A673 (cell line): ENCODE data around the gene STX18. TPM values are rescaled to one million over a fixed set of nuclear protein-coding genes. Genes with fewer than 3 reads are reported as not detected.

Experiments used
- BruUV-seq: library from RNA; stranded (reverse); fragments of 400-500 nt; replicated peaks from 2 replicates; lab custom pipeline; 2021; lab: Mats Ljungman, UMichigan
- CTCF ChIA-PET: fragments of 300-600 bp; sonication (Branson Sonifier 250); formaldehyde crosslinking; loops from one replicate; lab custom pipeline; 2022; ENCODE audit warnings: antibody characterized with exemption; lab: Charles Lee
- POLR2A ChIA-PET: fragments of 300-600 bp; sonication (Branson Sonifier 250); formaldehyde crosslinking; loops from one replicate; lab custom pipeline; 2022; ENCODE audit warnings: antibody characterized with exemption; ENCODE audit not compliant: low non-redundant PET; lab: Charles Lee
- DNase-seq: peaks from one replicate; pipeline ENCODE4 v3.0.0-alpha.2; 2015; ENCODE audit warnings: low spot score
- H3K27ac ChIP-seq: fragments of 200-600 bp; sonication (generic); 2 replicates; pipeline ENCODE4 v1.5.1; 2016; ENCODE audit warnings: mixed run types, low read depth, mild to moderate bottlenecking, mixed read lengths, antibody characterized with exemption, low read length; ENCODE audit not compliant: poor library complexity, severe bottlenecking
- H3K27me3 ChIP-seq: fragments of 200-600 bp; sonication (generic); replicated peaks from 2 replicates; pipeline ENCODE4 v1.6.1; 2017; ENCODE audit warnings: mixed run types, low read depth, mild to moderate bottlenecking, mixed read lengths, antibody characterized with exemption, low read length; ENCODE audit not compliant: insufficient read depth, poor library complexity
- H3K36me3 ChIP-seq: fragments of 200-600 bp; sonication (generic); 2 replicates; pipeline ENCODE4 v1.6.1; 2016; ENCODE audit warnings: mixed run types, mild to moderate bottlenecking, mixed read lengths, antibody characterized with exemption, low read length; ENCODE audit not compliant: insufficient read depth, poor library complexity, severe bottlenecking
- H3K4me1 ChIP-seq: fragments of 200-600 bp; sonication (generic); 2 replicates; pipeline ENCODE4 v1.6.1; 2017; ENCODE audit warnings: mixed run types, mild to moderate bottlenecking, mixed read lengths, antibody characterized with exemption, low read length; ENCODE audit not compliant: insufficient read depth, poor library complexity, severe bottlenecking
- H3K4me3 ChIP-seq: fragments of 200-600 bp; sonication (generic); 2 replicates; pipeline ENCODE4 v1.5.1; 2016; ENCODE audit warnings: low read depth, mixed run types, mild to moderate bottlenecking, mixed read lengths, low read length; ENCODE audit not compliant: poor library complexity, severe bottlenecking
- H3K9me3 ChIP-seq: fragments of 200-600 bp; sonication (generic); 2 replicates; pipeline ENCODE4 v1.6.1; 2016; ENCODE audit warnings: mixed run types, low read depth, mild to moderate bottlenecking, mixed read lengths, antibody characterized with exemption, low read length; ENCODE audit not compliant: poor library complexity, severe bottlenecking
- CTCF ChIP-seq: fragments of 300-800, 200-600 bp; sonication (generic); conservative IDR thresholded peaks from 2 replicates; pipeline ENCODE4 v1.5.1; 2017; ENCODE audit warnings: low read depth, mild to moderate bottlenecking, antibody characterized with exemption, low read length, moderate library complexity, mixed read lengths
- EZH2 ChIP-seq: fragments of 200-600 bp; sonication (generic); IDR thresholded peaks from 2 replicates; pipeline ENCODE4 v1.6.1; 2017; ENCODE audit warnings: borderline replicate concordance, low read depth, mild to moderate bottlenecking, mixed read lengths, antibody characterized with exemption, low read length; ENCODE audit not compliant: poor library complexity, severe bottlenecking
- intact Hi-C: fragments of 100-400 bp; cut with micrococcal nuclease; formaldehyde crosslinking; loops from one replicate; pipeline ENCODE4 v1.10.0; 2022; ENCODE audit not compliant: unreplicated experiment
- total RNA-seq: library from RNA; stranded (reverse); gene quantifications from 2 replicates; pipeline ENCODE4 v1.2.3, GENCODE V29; 2021

STX18 gene
- total RNA-seq, 1 experiment from 2014 or later: 34.3 TPM

- Histone ChIP-seq H3K27ac (no peak overlapping the region), H3K9me3 (no peaks in the 10 kb centered on the region), H3K36me3 (no peaks in the 10 kb centered on the region), H3K4me1 (no peaks in the 10 kb centered on the region), H3K4me3 (no peak overlapping the region), H3K27me3 (no peaks in the 10 kb centered on the region)
- TF ChIP-seq CTCF (no peak), EZH2 (no peak)
- ChIA-PET CTCF (no interaction called here), POLR2A (no interaction called here)
- no peak for DNase-seq
- BruUV-seq: no TSS peak
- intact Hi-C loops: no loop called here
These were observed 17.7 kb upstream of the STX18 start for GRCh38 chr4:4559596-4559995.

- Histone ChIP-seq H3K4me3 (no peak overlapping the region), H3K27me3 (no peaks in the 10 kb centered on the region), H3K4me1 (no peaks in the 10 kb centered on the region), H3K36me3 (no peaks in the 10 kb centered on the region), H3K27ac (no peak overlapping the region), H3K9me3 (no peaks in the 10 kb centered on the region)
- CTCF ChIA-PET: no interaction called here
- no peak for DNase-seq
- intact Hi-C loops: no loop called here
- no TSS peak for BruUV-seq
- POLR2A ChIA-PET: no interaction called here
- TF ChIP-seq CTCF (no peak), EZH2 (no peak)
These were observed 17.0 kb upstream of the STX18 start for GRCh38 chr4:4558881-4559280.

GRCh38 chr4:4555916-4556315, 14.1 kb upstream of the STX18 start:
- intact Hi-C loops: no loop called here
- H3K27ac ChIP-seq: no peak overlapping the region

More at GRCh38 chr4:4555916-4556315, 14.1 kb upstream of the STX18 start:
- peak; percentile 22 for DNase-seq
- BruUV-seq: no TSS peak
- TF ChIP-seq CTCF (no peak), EZH2 (no peak)
- H3K9me3 ChIP-seq: no peaks in the 10 kb centered on the region
- no peaks in the 10 kb centered on the region for H3K36me3 ChIP-seq
- no peak overlapping the region for H3K4me3 ChIP-seq
- CTCF ChIA-PET: no interaction called here
- no peaks in the 10 kb centered on the region for H3K4me1 ChIP-seq
- no peaks in the 10 kb centered on the region for H3K27me3 ChIP-seq
- POLR2A ChIA-PET: no interaction called here
